DMS53 (cell line): ENCODE measurements around the gene CFAP46.
"Not testable (repeated sequence)": the region's sequence is repeated elsewhere in the genome, so short reads cannot be mapped to it uniquely, and the experiment has no call there.

Experiments used
- DNase-seq: peaks from one replicate; lab custom pipeline; 2025; lab: John Stamatoyannopoulos, UW

The CFAP46 gene

GRCh38 chr10:132962623-132963429 is 20.5 kb upstream of the CFAP46 start:
- DNase-seq = no peak

DNA sequence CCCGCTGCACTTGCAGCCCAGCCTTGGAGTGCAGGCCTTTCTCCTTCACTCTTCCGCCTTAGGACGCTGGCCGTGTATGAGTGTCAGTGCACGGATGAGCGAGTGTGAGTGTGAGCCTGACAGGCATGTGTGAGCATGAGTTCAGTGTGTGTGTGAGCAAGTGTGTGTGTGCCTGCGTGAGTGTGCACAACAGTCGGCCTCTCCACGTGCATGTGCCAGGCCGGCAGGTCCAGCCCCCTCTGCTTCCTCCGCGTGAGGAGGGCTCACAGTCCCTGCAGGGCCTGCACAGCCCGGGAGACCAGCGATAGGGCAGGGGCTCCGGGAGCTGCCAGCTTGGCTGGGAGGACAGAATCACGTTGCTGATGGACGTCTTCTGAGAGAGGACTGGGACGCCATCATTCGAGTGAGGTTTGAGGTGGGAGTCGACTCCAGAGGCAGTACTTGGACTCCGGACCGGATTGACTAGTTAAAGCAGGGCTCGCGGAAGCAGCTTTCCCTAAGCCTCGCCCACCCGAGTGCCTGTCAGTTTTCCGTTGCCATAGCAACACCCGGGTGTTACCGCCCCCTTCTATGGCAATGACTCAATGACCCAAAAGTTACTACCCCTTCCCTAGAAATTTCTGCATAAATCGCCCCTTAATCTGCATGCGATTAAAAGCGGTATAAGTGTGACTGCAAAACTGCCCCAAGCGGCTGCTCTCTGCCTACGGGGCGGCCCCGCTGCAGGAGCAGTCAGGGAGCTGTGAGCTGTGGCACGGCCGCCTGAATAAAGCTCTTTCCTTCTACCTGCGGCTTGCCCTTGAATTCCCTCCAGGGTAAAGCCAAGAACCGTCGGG is 19.6 kb upstream of the CFAP46 start:
- peak; percentile 48 for DNase-seq

DNA sequence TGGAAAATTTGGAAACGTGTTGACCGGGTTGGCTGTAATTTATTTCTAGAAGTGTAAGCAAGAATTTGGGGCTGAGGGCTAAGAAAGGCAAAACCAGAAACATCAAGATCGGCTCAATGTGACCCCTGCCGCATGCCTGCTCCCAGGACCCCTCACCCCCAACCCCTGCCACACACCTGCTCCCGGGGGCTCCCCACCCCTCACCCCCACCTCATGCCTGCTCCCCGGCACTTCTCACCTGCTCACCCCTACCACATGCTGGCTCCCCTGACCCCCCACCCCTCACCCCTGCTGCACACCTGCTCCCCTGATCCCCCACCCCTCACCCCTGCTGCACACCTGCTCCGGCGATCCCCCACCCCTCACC is 19.0 kb upstream of the CFAP46 start:
- DNase-seq = no peak

GRCh38 chr10:132960631-132961419 is 18.5 kb upstream of the CFAP46 start:
- DNase-seq = no peak

DNA sequence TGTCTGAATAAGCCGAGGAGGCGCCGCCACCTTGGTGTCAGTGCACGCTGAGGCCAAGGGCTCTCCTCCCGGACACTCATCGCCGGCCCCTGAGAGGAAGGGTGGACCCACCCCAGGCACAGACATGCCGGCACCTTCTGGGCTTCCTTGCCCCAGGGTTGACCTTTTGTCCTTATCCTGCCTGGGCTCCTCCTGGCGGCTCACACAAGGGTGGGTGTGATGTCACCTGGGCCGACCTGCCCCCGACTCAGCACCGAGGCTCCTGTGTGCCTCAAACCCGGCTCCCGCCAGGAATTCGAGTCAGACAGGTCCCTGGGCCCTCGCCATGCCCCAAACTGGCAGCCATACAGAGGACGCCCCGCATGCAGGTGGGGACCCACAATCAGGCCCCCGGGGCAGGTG is 17.7 kb upstream of the CFAP46 start:
- DNase-seq = no peak

- no peak for DNase-seq
Observed at GRCh38 chr10:132959559-132959961, 17.2 kb upstream of the CFAP46 start.

DNA sequence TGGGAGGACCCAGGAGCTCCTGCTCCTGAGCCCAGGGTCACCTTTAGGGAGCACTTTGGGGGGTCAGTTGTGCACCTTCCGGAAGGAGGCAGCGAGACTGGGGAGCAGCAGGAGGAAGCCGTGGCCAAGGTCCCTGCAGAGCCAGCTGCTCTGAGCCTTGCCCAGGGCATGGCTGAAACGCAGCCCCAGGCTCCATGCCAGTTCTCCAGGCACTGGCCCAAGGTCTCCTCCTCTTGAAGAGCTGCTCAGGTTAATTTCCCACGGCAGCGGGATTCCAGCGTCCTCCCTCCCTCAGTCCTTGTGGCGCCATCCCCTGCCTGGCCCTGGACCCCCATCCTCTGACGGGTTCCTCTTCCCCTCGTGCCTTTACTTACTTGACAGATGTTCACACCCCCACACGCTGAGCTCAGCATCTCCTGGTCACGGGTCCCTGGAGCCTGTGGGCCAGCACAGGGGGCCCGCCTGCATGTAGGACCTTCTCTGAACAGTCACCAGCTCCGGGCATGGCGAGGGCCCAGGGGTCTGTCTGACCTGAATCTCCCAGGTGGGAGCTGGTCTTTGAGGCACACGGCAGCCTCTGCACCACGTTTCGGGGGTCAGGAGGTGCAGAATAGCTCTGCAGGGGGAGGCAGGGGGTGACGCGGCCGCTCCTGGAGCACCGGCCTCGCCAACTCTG is 16.7 kb upstream of the CFAP46 start:
- DNase-seq = no peak

GRCh38 chr10:132957981-132958882 is 15.9 kb upstream of the CFAP46 start:
- DNase-seq = no peak

DNA sequence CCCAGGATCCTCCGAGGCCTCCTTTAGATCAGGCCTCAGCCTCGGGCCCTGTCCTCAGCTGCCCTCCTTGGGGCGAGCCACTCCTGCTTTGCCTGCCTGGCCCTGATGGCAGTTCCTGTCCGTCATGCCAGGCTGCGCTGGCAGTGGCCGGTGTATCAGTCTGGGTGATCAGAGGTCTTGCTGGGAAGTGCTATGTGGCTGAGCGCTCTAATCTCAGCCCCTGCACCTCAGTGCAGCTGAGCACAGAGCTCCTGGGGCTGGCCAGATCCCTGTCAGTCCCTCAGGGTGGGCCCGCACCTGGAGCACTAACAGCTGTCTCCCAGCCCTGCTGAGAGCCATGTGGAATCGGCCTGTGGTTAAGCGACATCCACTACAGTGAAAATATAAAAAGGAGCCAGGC is 14.8 kb upstream of the CFAP46 start:
- no peak for DNase-seq

DNA sequence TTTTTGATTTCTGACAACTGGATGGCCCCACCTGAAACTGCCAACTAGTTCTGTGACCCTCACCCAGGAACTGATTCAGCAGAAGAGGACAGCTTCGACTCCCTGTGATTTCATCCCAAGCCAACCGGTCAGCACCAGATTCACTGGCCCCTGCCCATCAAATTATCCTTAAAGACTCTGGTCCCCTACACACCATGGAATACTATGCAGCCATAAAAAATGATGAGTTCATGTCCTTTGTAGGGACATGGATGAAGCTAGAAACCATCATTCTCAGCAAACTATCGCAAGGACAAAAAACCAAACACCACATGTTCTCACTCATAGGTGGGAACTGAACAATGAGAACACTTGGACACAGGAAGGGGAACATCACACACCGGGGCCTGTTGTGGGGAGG is 13.9 kb upstream of the CFAP46 start:
- DNase-seq = not testable (repeated sequence)

DNA sequence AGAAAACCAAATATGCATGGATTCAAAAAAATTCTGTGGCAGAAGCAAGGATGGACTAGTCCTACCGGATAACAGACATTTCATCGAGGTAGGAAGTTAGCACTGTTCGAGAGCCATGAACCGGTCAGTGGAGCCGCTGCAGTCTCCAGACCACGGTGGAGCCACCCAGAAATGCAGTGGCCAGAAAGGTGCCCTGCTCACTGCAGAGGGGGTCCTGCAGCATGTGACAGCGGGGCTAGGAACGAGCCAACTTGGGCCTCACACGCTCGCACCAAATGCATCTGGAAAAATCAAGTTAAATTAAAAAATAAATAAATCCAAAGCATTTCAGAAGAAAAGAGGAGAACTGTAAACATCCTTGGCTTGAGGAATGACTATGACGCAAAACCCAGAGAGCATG is 13.1 kb upstream of the CFAP46 start:
- no peak for DNase-seq

- DNase-seq = no peak
Observed at GRCh38 chr10:132953428-132953827, 11.1 kb upstream of the CFAP46 start.

DNA sequence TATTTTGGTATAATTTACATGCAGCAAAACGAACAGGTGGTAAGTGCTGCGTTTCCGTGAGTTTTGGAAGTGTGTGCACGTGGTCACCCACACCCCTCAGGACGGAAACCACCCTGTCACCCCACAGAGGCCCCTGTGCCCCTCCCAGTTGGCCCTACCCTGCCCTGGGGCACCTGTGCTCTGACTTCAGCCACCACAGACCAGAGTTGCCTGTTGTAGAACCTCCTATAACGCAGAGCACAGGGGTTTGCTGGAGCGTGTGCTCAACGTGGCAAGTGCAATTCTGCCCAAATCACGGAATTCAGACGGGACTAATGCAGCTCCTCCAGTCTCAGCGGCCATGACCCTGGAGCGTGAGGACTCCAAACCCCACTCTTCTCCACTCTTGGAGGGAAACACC is 9.6 kb upstream of the CFAP46 start:
- DNase-seq = no peak

DNA sequence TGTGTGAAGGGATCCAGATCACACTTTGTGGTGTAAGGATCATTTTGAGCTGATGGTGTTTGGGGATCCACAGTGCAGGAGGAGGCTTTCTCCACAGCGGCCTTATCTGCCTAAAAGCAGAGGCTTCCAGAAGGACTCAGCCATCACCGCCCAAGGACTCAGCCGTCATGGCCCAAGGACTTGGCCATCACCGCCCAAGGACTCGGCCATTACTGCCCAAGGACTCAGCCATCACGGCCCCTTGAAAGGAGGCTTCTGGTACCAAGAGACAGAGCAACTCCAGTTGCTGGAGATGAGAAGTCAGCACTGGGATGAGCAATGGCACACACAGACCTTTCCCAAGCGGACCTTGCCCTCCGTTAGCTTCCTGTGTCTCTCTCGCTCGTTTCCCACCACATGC is 6.0 kb upstream of the CFAP46 start:
- DNase-seq = no peak

DNA sequence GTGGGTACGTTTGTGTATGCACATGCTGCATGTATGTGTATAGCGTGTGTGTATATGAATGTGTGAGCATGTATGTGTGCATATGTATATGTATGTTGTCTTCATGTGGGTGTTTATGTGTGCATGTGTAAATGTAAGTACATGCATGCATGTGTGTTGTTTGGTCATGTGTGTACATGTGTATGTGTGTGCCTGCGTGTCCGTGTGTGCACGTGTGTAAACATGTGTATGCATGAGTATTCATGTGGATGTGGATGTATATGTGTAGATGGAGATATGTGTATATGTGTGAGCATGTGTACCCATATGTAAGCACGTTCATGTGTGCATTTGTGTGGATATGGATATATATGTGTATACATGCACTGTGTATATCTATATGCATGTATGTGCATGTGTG is 5.5 kb upstream of the CFAP46 start:
- no peak for DNase-seq

DNA sequence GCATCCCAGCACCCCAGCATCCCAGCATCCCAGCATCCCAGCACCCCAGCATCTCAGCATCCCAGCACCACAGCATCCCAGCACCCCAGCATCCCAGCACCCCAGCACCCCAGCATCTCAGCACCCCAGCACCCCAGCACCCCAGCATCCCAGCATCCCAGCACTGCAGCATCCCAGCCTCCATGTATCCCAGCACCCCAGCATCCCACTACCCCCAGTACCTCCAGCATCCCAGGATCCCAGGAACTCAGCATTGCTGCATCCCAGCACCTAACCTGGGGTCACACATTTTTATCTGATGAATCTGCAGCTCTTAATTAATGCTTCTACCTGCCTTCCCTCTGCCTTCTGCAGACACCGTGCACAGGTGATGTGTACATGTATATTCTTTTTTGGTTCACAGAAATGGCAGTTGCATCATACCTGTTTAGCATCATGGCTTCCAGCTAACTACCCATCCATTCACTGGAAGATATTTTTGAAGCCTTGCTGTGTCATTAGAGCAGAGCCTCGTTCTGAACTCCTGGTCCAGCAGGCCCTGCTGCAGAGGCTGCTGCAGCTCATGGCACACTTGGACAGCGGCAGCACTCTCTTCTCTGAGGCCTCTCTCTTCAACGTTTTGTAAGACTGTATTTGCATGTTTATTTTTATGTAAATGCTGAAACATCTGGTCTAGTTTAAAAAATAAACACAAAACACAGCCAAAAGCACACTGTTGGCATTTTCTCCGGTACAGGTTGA is 4.6 kb upstream of the CFAP46 start:
- no peak for DNase-seq

- no peak for DNase-seq
Observed at GRCh38 chr10:132946311-132946710, 3.9 kb upstream of the CFAP46 start.

DNA sequence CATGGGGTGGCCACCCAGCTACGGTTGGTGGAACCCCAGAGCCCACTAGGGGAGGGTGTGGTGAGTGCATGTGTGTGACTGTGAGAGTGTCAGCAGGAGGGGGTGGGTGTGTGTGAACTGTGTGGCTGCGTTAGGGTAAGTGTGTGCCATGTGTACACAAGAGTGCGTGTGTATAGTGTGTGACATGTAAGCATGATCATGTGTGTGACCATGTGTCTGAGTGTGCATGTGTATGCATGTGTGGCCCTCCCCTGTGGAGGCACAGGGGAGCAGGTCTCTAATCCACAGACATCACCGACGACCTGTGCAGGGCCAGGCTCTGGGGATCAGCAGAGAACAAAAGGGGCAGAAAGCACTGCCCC is 3.5 kb upstream of the CFAP46 start:
- no peak for DNase-seq

DNA sequence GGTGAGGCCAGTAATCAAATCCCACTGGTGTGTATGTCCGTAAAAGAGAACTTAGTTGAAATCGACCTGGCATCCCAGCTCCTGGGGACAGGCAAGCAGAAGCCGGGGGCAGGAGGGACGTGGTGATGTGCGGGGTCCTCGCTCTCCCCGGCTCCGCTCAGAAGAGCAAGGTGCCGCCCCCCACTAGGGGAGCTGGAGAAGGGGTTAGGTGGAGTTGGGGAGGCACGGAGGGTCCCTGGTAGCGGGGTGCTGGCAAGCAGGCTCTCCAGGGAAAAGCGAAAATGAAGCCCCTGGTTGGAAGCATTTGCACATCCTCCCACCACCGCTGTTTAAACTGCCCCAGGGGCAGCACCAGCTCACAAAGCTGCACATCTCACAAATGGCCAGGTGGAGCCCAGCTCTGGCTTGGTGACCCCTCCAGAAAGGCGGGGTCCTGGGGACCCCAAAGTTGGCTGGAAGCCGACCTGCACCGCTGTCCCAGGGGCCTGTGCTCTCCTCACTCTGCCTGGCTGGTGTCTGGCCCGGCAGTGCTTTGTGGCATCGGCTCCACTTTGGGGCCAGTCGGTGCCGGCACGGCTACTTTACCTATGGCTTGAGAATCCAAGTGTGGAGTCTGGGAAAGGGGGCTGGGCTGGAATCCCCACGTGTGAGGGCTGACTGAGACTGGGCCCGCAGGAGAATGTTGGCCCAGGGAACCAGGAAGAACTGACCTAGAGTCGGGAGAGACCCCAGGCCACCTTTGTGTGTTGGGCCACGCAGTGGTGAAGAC is 2.9 kb upstream of the CFAP46 start:
- no peak for DNase-seq

DNA sequence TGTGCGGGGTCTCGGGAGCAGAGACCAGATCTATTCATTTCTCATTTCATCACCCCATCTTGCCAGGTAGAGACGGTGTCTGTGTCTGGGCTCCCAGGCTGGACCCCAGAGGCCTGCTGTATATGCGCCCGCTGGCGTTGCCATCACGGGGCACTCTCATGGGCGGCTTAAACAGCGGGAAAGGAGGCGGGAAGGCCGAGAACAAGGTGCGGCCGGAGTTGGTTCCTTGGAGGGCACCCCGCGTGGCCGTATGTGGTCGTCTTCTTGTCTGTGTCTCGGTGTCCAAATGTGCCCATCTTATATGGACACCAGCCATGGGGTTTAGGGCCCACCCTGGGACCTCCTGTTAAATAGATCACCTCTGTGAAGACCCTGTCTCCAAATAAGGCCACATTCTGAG is 2.1 kb upstream of the CFAP46 start:
- no peak for DNase-seq
